K562 (cell line): ENCODE measurements around the gene KXD1. TPM values are rescaled to one million over a fixed set of nuclear protein-coding genes. Genes with fewer than 3 reads are reported as not detected.

ENCODE experiments used
- ATF7 ChIP-seq: fragments of 450-650 bp; IDR thresholded peaks from 2 replicates; pipeline ENCODE4 v1.7.1; 2014; ENCODE audit warnings: mild to moderate bottlenecking, moderate library complexity
- CC2D1A ChIP-seq: fragments of 450-650 bp; IDR thresholded peaks from 2 replicates; pipeline ENCODE4 v1.6.1; 2017; ENCODE audit warnings: mild to moderate bottlenecking
- DMBX1 ChIP-seq: fragments of 250-450 bp; sonication (Bioruptor Pico); IDR thresholded peaks from 2 replicates; pipeline ENCODE4 v1.8.0; 2022; ENCODE audit warnings: inconsistent platforms, mild to moderate bottlenecking, moderate library complexity, borderline replicate concordance
- E2F6 ChIP-seq, 2 experiments: IDR thresholded peaks; 2 replicates each; pipeline ENCODE4 v1.6.1; 2011; ENCODE audit warnings: borderline replicate concordance in 1 of 2, control low read depth in 1 of 2, low read depth in 1 of 2, low read length in 1 of 2, mild to moderate bottlenecking in 1 of 2, mixed read lengths in 1 of 2, moderate library complexity in 1 of 2; ENCODE audit not compliant: insufficient read depth in 1 of 2, insufficient read length in 1 of 2, poor library complexity in 1 of 2, severe bottlenecking in 1 of 2; ENCODE audit errors: extremely low read depth in 1 of 2
- EHMT2 ChIP-seq: fragments of 450-650 bp; IDR thresholded peaks from 2 replicates; pipeline ENCODE4 v1.6.1; 2018; ENCODE audit warnings: antibody characterized with exemption
- EP400 ChIP-seq: fragments of 450-650 bp; IDR thresholded peaks from 2 replicates; pipeline ENCODE4 v1.6.1; 2017; ENCODE audit warnings: antibody characterized with exemption, mild to moderate bottlenecking, moderate library complexity
- GABPB1 ChIP-seq: sonication (generic); formaldehyde crosslinking; IDR thresholded peaks from 2 replicates; pipeline ENCODE4 v1.8.0; 2022; ENCODE audit warnings: mild to moderate bottlenecking, missing genetic modification reagents
- GTF2E2 ChIP-seq: fragments of 200-800 bp; sonication (Bioruptor generic); IDR thresholded peaks from 2 replicates; pipeline ENCODE4 v1.6.1; 2016; ENCODE audit warnings: missing genetic modification characterization, missing compliant biosample characterization
- HDGF ChIP-seq: fragments of 450-650 bp; IDR thresholded peaks from 2 replicates; pipeline ENCODE4 v1.6.1; 2016
- IRF2 ChIP-seq: sonication (generic); formaldehyde crosslinking; IDR thresholded peaks from 2 replicates; pipeline ENCODE4 v1.8.1; 2022; ENCODE audit warnings: mild to moderate bottlenecking, missing genetic modification reagents
- POLR2A ChIP-seq: fragments of 450-650 bp; conservative IDR thresholded peaks from 2 replicates; pipeline ENCODE4 v1.6.1; 2016
- PTBP1 ChIP-seq: fragments of 200-400 bp; formaldehyde crosslinking; IDR thresholded peaks from 2 replicates; pipeline ENCODE4 v1.6.1; 2017; ENCODE audit warnings: low read depth, low read length
- RB1 ChIP-seq: fragments of 450-650 bp; IDR thresholded peaks from 2 replicates; pipeline ENCODE4 v1.6.1; 2017; ENCODE audit warnings: low read depth, mild to moderate bottlenecking
- RBBP5 ChIP-seq: fragments of 200-600 bp; sonication (generic); IDR thresholded peaks from 2 replicates; pipeline ENCODE4 v1.6.1; 2012; ENCODE audit warnings: borderline replicate concordance, mild to moderate bottlenecking, low read length, control low read depth, inconsistent platforms; ENCODE audit not compliant: insufficient read depth, poor library complexity, severe bottlenecking
- SOX6 ChIP-seq: fragments of 450-650 bp; IDR thresholded peaks from 2 replicates; pipeline ENCODE4 v1.6.1; 2014; ENCODE audit warnings: mild to moderate bottlenecking
- WHSC1 ChIP-seq: IDR thresholded peaks from one replicate; pipeline ENCODE4 v1.6.1; 2012; ENCODE audit warnings: low read length, control low read depth, inconsistent platforms
- ZBED1 ChIP-seq: IDR thresholded peaks from 2 replicates; pipeline ENCODE4 v1.6.1; 2014
- ZFX ChIP-seq: sonication (generic); formaldehyde crosslinking; IDR thresholded peaks from 2 replicates; pipeline ENCODE4 v1.8.0; 2022; ENCODE audit warnings: mild to moderate bottlenecking, missing genetic modification reagents, moderate library complexity
- ZNF384 ChIP-seq: IDR thresholded peaks from 2 replicates; pipeline ENCODE4 v1.6.1; 2012; ENCODE audit warnings: low read depth, low read length, improper control_type of control experiment
- ZNF76 ChIP-seq: fragments of 250-450 bp; sonication (Bioruptor Pico); IDR thresholded peaks from 2 replicates; pipeline ENCODE4 v1.4.0; 2020; ENCODE audit warnings: mild to moderate bottlenecking, moderate library complexity, borderline replicate concordance
- ZNF766 ChIP-seq: fragments of 200-800 bp; sonication (Bioruptor generic); conservative IDR thresholded peaks from 2 replicates; pipeline ENCODE4 v1.6.1; 2016; ENCODE audit warnings: missing genetic modification characterization, missing compliant biosample characterization
- polyA plus RNA-seq, 8 experiments: library from polyadenylated mRNA; depleted of rRNA in 4 of 8; stranded (reverse) in 5 of 8; unstranded in 3 of 8; fragments of >200 nt; fragmentation: Nextera tagmentation in 2 of 8; fragmentation: Illumina TruSeq in 1 of 8; extraction: Ambion mirVana in 2 of 8; extraction: Trizol in 1 of 8; gene quantifications; 2 replicates each; pipeline versions ENCODE4 v1.2.1 to v1.2.3, GENCODE V29; 2011 to 2014; ENCODE audit warnings: inconsistent platforms in 1 of 8, missing spikeins in 1 of 8
- total RNA-seq, 7 experiments: library from RNA; depleted of rRNA in 6 of 7; stranded (reverse); fragments of >200 nt in 6 of 7; fragmentation: Illumina TruSeq in 2 of 7; extraction: Trizol in 2 of 7; gene quantifications; 2 replicates each; pipeline versions ENCODE4 v1.2.1 to v1.2.3, GENCODE V29; 2011 to 2021; ENCODE audit warnings: low replicate concordance in 1 of 7
- TF ChIP-seq, protein P1 (sequence below): sonication (generic); formaldehyde crosslinking; IDR thresholded peaks from 2 replicates; pipeline ENCODE4 v1.8.1; 2023; ENCODE audit warnings: mild to moderate bottlenecking, missing genetic modification reagents
- TF ChIP-seq, protein P2 (sequence below): IDR thresholded peaks from 2 replicates; pipeline ENCODE4 v1.6.1; 2016; ENCODE audit warnings: missing genetic modification characterization, missing compliant biosample characterization

The KXD1 gene
- total and polyA plus RNA-seq, 9 of the 15 experiments (the other 6 are each of a cell fraction or from before 2014, with no cell fraction given), result 21.9 to 210 (median 118) TPM

- peak; percentile 60; the same call in 1 of the 2 replicates for TF ChIP-seq ZNF384
- TF ChIP-seq RBBP5, result peak; percentile 87
- no peak for TF ChIP-seq IRF2 (CRISPR knock-in tag)
- TF ChIP-seq ZNF766, result 0 out of 2 replicates have a peak, but pooled peaks have one; percentile 46
- peak; percentile 54; the same call in 1 of the 2 replicates for TF ChIP-seq RB1
- TF ChIP-seq PTBP1, result peak; percentile 96
- no peak for TF ChIP-seq WHSC1
- no peak for TF ChIP-seq ZNF76
- TF ChIP-seq CC2D1A, result peak; percentile 58
- peak; percentile 85 for TF ChIP-seq EP400
- peak; percentile 58 to 60 for TF ChIP-seq E2F6 (IDR thresholded peaks at IDR 0.05; ENCODE audit: borderline replicate concordance in 1 of 2, extremely low read depth in 1 of 2, insufficient read depth in 1 of 2, insufficient read length in 1 of 2, low read depth in 1 of 2, low read length in 1 of 2, poor library complexity in 1 of 2, severe bottlenecking in 1 of 2)
- peak; percentile 90; the same call in 1 of the 2 replicates for TF ChIP-seq HDGF
- no peak for TF ChIP-seq GTF2E2 (tag)
- TF ChIP-seq ZBED1, result peak; percentile 95
- TF ChIP-seq, protein P1, sequence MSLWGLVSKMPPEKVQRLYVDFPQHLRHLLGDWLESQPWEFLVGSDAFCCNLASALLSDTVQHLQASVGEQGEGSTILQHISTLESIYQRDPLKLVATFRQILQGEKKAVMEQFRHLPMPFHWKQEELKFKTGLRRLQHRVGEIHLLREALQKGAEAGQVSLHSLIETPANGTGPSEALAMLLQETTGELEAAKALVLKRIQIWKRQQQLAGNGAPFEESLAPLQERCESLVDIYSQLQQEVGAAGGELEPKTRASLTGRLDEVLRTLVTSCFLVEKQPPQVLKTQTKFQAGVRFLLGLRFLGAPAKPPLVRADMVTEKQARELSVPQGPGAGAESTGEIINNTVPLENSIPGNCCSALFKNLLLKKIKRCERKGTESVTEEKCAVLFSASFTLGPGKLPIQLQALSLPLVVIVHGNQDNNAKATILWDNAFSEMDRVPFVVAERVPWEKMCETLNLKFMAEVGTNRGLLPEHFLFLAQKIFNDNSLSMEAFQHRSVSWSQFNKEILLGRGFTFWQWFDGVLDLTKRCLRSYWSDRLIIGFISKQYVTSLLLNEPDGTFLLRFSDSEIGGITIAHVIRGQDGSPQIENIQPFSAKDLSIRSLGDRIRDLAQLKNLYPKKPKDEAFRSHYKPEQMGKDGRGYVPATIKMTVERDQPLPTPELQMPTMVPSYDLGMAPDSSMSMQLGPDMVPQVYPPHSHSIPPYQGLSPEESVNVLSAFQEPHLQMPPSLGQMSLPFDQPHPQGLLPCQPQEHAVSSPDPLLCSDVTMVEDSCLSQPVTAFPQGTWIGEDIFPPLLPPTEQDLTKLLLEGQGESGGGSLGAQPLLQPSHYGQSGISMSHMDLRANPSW (CRISPR knock-in tag), result no peak
- 0 out of 2 replicates have a peak, but pooled peaks have one; percentile 28 for TF ChIP-seq SOX6
- TF ChIP-seq, protein P2, sequence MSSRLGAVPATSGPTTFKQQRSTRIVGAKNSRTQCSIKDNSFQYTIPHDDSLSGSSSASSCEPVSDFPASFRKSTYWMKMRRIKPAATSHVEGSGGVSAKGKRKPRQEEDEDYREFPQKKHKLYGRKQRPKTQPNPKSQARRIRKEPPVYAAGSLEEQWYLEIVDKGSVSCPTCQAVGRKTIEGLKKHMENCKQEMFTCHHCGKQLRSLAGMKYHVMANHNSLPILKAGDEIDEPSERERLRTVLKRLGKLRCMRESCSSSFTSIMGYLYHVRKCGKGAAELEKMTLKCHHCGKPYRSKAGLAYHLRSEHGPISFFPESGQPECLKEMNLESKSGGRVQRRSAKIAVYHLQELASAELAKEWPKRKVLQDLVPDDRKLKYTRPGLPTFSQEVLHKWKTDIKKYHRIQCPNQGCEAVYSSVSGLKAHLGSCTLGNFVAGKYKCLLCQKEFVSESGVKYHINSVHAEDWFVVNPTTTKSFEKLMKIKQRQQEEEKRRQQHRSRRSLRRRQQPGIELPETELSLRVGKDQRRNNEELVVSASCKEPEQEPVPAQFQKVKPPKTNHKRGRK (tag), result no peak
- TF ChIP-seq GABPB1 (CRISPR knock-in tag), result peak; percentile 75; the same call in 1 of the 2 replicates
- TF ChIP-seq ZFX, result peak; percentile 75
- 0 out of 2 replicates have a peak, but pooled peaks have one; percentile 40 for TF ChIP-seq DMBX1 (CRISPR knock-in tag)
- peak; percentile 80 for TF ChIP-seq POLR2A
- TF ChIP-seq ATF7, result peak; percentile 79
- no peak for TF ChIP-seq EHMT2
Measured at GRCh38 chr19:18557411-18558201, at the start of gene KXD1 (continued).
